ENCODE data around the gene NUP188. TPM values are rescaled to one million over a fixed set of nuclear protein-coding genes. Genes with fewer than 3 reads are reported as not detected.

The NUP188 gene
- total RNA-seq, 1 donor from 2014 or later, result 50.6 TPM

DNA sequence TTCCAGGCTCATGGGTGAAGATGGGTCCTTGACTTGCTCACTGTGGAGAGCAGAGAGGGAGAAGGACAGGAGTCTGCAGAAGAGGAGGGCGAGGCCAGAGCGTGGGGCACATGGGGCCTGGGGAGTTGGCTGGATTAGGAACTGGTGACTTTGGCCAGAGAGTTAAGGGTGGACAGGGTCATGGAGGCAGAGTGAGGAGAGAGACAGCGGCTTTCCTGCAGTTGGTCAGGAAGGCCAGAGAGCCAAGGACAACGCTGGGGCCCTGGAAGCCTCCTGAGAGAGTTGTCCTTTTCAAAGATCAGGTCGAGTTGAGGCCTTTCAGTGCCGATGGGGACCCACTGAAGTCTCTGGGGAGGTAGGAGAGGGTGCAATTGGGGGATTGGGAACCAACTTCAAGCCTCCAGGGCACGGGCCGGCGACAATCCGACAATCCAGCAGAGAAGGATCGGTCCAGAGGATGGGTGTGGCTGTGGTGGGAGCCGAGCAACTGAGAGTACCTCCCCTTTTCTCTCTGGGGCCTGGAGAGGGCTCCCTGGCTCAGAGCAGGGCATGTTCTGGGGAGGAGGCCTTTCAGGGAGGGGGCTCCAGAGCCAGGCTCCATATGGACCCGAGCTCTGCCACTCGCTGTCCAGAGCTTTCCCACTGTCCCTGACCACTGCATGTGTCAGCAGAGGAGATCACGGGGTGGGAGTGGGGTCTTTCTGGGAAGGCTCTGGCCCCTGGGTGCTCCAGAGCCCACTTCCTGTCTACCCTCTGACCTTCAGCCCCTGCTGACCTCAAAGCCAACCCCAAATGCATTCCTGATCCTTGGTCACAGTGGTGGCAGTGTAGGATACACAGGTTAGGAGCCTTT is 34.2 kb upstream of the NUP188 start:
- DNase-seq (ENCODE audit: low spot score), result no peak

DNA sequence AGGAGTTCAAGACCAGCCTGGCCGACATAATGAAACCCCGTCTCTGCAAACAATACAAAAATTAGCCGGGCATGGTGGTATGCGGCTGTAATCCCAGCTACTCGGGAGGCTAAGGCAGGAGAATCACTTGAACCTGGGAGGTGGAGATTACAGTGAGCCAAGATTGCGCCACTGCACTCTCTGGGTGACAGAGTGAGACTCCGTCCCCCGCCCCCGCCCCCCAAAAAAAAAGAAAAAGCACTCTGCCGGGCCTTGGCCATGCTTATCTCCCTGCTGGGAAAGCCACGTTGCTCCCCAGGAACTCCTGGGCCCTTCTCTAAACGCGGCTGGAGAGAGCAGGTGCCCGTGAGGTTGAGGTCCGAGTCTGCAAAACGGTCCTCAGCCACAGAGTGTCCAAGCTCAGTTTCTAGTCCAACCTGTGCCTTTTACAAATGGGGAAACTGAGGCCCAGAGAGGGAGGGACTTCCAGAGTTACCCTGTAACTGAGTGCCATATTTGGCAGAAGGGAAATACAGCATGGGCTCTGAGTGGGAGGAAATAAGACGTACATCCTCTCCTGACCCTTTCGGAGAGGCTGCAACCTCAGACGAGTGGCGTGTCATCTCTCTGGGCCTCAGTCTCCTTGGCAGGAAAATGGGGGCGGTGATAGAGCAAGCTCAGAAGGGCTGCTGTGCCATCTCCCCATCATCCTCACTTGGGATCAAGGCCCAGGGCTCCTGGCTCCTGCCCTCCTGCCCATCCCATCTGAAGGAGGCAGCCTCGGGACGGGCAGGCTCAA is 33.3 kb upstream of the NUP188 start:
- no peak for DNase-seq (ENCODE audit: low spot score)

DNA sequence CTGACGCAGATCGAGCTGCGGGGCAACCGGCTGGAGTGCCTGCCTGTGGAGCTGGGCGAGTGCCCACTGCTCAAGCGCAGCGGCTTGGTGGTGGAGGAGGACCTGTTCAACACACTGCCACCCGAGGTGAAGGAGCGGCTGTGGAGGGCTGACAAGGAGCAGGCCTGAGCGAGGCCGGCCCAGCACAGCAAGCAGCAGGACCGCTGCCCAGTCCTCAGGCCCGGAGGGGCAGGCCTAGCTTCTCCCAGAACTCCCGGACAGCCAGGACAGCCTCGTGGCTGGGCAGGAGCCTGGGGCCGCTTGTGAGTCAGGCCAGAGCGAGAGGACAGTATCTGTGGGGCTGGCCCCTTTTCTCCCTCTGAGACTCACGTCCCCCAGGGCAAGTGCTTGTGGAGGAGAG is 31.3 kb upstream of the NUP188 start:
- no peak for DNase-seq (ENCODE audit: low spot score)

DNA sequence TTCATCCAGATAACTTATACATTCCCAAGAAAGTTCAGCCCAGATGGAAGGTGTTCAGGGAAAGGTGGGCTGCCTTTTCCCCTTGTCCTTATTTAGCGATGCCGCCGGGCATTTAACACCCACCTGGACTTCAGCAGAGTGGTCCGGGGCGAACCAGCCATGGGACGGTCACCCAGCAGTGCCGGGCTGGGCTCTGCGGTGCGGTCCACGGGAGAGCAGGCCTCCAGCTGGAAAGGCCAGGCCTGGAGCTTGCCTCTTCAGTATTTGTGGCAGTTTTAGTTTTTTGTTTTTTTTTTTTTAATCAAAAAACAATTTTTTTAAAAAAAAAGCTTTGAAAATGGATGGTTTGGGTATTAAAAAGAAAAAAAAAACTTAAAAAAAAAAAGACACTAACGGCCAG is 30.8 kb upstream of the NUP188 start:
- no peak for DNase-seq (ENCODE audit: low spot score)

DNA sequence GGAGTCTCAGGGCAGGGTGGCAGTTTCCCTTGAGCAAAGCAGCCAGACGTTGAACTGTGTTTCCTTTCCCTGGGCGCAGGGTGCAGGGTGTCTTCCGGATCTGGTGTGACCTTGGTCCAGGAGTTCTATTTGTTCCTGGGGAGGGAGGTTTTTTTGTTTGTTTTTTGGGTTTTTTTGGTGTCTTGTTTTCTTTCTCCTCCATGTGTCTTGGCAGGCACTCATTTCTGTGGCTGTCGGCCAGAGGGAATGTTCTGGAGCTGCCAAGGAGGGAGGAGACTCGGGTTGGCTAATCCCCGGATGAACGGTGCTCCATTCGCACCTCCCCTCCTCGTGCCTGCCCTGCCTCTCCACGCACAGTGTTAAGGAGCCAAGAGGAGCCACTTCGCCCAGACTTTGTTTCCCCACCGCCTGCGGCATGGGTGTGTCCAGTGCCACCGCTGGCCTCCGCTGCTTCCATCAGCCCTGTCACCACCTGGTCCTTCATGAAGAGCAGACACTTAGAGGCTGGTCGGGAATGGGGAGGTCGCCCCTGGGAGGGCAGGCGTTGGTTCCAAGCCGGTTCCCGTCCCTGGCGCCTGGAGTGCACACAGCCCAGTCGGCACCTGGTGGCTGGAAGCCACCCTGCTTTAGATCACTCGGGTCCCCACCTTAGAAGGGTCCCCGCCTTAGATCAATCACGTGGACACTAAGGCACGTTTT is 30.2 kb upstream of the NUP188 start:
- no peak for DNase-seq (ENCODE audit: low spot score)

DNA sequence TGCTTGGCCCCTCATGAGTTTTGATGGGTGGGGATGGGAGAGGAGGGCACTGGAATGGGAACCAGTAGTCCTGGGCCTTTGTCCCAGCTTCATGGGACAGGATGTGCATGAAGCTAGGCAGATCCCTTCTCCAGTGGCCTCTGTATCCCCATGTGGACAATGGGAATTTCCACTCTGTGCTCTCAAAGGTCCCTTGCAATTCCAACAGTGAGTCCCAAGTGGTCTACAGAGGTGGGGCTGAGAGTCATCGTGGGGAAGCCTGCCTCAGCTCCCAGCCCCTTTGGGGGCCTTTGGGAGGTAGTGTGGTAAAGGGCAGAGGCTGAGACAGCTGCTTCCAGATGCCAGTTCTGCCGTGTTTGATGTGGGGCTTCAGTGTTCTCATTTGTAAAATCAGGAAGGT is 28.6 kb upstream of the NUP188 start:
- no peak for DNase-seq (ENCODE audit: low spot score)

DNA sequence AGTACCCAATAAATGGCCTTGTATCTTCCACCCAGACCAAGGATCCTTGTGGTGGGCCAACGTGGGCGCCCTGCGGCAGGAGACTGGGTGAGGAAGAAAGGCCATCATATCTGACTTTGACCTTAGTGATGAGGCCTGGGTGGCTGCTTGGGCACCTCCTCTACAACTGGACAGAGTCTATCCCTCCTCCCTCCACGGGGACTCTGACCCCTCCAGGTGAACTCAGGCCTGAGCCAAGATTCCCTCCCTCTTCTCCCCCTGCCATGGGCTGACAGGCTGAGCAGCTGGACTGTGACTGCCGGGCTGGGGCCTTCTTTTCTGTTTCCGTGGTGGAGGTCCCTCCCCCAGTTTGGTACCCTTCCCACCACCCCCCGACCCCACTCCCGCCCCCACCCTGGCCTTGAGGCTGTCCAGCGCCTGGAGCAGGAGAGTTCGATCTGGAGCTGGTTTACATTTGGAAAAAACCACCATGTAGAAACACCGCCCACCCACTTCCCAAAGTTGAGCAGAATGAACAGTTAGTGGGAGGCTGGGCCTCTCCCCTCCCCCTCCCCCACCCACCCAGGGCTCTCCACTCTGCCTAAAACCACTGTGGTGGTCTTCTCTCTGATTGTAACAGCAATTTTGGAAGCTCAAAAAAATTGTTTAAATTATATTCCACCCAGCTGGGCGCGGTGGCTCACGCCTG is 28.0 kb upstream of the NUP188 start:
- no peak for DNase-seq (ENCODE audit: low spot score)

DNA sequence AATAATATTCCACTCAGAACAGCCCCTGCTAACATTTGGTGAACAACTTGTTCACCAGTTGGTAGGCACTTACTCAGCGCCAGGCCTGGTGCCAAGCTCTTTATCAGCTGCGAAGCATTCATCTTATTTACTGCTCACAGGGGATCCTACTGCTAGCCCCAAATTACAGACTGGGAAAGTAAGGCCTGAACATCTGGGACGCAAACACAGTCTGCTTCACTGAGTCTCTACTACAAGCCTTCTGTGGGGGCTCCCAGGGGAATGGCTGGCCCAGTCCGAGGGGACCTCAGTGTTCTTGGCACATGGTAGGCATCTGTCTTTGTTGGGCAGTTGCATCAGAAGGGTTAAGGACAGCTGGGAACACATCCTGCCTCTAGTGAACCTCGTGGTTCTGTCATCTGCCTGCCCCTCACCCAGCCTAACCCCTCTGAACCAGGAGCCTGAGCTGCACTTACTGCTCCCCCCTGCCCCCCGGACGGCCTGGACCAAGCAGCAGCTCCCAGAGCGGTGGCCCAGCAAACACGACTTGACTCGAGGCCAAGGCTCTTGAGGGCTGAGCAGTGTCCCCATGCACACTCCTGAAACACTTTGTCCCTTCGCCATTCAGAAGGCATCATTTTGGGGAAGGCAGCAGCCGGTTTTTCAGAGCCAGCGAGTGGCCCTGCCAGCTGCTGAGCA is 27.0 kb upstream of the NUP188 start, which contains the start of gene PHYHD1:
Gene PHYHD1, plus strand, starts transcription at position 602 of the 678 bp plus-strand sequence. CDS start 1,342 bp downstream, outside the sequence.
- no peak for DNase-seq (ENCODE audit: low spot score)

DNA sequence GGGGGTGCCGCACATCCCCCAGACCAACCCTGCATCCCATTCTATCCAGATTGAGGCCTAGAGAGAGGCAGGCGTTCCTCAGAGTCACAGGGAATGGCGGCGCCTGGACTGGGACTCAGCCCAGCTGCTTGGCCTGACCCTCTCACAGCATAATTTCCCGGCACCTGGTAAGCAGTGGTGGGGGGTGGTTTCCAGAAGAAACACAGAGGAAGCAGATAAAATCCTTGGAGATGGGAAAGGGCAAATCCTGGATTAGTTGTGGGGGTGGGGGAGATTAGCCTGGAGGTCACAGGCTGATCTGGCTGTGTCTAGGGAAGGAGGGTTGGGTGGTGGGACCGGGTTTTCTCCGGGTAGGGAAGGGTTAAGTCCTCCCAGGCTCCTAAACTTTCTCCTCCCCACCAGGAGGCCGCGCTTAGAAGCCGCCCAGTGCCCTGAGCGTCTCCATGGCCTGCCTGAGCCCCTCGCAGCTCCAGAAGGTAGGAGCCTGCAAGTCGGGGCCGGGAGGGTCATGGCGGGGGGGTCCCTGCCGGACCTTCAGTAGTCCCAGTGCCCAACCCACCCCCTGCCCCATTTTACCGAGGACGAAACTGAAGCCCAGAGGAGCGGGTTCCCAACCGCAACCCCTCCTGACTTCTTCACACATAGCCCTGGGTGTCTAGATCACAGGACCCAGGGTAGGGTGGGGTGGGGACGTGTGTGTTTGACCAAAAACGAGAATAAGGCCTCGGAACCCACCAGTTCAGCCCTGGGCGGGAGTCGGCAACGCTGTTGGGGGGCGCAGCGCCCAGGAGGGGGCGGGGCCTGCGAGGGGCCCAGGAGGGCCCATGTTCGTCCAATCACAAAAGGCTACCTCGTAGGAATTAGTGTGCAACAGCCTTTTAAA is 25.4 kb upstream of the NUP188 start:
- no peak for DNase-seq (ENCODE audit: low spot score)

DNA sequence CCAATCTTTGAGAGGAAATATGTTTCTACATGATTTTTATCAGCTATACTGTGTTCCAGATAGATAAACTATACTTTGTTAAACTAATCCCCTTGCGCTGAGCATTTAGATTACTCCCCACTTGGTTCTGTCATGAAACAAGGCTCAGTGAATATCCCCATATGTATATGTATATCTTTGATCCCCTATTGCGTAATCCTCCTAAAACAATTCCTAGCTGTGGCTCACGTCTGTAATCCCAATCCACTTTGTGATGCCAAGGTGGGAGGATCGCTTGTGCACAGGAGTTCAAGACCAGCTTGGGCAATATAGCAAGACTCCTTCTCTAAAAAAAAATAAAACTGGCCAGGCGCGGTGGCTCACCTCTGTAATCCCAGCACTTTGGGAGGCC is 24.0 kb upstream of the NUP188 start:
- DNase-seq (ENCODE audit: low spot score), result no peak

DNA sequence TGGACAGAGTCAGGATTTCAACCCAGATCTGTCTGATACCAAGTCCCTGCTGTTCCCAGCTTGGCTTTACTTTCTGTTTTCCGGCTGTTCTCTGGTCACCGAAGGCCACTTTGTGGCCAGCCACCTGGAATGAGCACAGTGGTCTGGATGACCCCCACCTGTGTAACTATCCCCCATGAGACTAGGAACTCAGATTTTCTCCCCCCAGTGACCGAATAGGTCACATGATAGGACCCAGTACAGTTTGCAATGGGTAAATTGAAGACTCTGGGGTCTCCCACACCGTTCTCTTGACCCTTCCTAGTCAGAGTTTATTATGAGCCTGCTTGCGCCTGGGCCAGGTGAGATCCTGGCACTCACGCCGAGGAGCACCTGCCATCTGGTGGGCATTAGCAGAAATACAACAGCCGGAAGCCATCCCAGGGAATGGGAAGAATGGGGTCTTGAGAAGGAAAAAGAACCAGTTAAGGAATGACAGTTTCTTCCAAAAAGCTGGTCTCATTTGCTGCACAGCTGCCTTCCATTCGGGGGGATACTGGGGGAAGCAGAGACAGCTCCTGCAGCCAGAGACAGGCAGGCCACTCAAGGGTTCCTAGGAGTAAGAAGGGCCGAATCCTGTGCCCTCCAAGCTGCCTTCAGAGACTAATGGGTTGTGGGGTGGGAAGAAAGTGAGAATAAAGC is 19.6 kb upstream of the NUP188 start:
- no peak for DNase-seq (ENCODE audit: low spot score)

DNA sequence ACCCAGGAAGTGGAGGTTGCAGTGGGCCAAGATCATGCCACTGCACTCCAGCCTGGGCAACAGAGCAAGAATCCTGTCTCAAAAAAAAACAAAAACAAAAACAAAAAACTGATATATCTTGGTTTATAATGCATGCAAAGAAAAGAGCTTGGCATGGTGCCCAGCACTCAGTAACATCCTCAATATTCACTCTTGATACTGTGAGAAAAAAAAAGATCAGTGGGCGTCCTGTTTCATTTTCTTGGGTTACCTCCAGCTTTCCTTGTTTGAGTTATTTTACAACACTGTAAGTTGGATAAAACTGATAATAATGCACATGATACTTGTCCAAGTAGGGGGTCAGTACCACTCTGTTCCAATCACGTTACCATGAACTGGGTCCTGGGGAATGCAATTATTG is 18.9 kb upstream of the NUP188 start:
- no peak for DNase-seq (ENCODE audit: low spot score)

DNA sequence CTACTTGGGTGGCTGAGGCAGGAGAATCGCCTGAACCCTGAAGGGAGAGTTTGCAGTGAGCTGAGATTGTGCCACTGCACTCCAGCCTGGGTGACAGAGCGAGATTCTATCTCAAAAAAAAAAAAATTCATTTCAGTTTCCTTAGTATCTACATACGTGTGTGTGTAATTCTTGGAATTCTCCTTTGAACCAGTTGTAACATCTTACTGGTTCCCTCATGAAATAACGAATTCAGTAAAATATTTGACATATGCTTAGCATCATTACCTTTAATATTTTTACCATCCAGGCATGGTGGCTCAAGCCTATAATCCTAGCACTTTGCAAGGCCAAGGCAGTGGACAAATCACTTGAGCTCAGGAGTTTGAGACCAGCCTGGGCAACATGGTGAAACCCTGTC is 17.9 kb upstream of the NUP188 start:
- DNase-seq (ENCODE audit: low spot score), result no peak

DNA sequence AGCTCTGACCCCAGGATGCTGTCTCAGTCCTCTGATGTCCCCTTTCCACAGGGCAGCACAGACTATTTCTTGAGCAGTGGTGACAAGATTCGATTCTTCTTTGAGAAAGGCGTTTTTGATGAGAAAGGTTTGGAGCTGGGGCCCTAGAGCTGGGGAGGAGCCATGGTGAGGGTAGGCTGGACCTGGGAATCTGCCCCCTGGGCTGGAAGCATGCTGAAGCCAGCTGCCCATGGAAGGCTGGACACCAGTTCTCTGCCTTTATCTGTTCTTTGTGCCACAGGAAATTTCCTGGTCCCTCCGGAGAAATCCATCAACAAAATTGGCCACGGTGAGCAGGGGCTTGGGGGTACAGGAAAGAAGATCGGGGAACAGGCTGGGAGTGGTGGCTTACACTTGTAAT is 13.8 kb upstream of the NUP188 start:
- no peak for DNase-seq (ENCODE audit: low spot score)

DNA sequence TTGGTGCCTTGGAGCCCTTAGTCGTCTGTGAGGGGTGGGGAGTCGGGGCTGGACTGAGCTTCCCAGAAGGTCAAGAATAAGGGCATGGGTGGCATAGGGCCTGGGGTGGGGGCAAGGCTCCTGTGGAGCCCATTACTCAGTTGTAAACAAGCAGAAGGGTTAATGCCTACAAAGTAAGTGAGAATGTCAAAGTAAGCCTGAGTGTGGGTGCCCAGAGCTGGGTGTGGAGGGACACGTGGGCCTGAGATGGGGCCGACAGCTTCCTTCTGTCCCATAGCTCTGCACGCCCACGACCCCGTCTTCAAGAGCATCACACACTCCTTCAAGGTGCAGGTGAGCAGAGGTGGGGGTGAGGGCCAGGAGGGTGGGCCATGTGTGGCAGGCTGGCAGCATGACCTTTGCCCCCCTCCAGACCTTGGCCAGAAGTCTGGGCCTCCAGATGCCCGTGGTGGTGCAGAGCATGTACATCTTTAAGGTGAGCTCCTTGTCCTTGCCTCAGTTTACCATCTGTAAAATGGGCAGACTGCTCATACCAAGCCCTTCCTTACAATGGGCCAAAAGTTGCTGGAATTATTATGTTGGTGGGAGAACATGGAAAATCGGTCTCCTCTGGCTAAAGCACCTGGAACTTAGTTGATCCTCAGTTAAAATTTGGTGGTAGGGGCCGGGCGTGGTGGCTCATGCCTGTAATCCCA is 11.2 kb upstream of the NUP188 start:
- DNase-seq (ENCODE audit: low spot score), result no peak

DNA sequence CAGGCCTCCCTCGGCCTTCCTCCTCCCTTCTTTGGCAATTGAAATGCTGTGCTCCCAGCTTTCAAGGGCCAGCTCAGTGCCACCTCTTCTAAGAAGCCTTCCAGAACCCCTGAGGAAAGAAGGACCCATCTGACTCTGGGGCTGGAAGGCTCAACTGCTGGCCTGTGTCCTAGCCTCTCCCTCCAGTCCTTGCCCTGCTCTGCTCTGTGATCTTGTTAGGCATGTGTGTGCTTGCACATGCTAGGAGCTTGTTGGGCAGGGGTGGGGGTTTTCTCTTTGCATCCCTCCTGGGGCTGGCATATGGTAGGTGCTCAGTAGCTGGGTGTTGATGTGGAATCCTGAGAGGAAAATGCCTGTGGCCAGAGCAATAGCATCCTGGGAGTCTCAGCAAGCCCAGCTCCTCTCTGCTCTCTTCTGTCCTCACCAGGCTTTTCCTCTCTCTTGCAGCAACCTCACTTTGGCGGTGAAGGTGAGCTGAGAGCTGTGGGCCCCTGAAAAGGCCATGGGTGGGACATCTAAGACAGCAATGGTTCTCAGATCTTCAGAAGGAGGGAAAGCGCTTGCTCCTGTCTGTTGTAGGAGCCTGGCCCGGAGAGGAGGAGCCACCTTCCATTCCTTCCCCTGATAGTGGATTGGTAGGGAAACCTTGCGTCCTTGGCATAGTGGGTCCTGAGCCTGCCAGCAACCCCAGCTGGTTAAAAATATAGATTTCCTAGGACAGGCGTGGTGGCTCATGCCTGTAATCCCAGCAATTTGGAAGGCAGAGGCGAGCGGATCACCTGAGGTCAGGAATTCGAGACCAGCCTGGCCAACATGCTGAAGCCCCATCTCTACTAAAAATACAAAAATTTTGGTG is 10.0 kb upstream of the NUP188 start:
- DNase-seq (ENCODE audit: low spot score), result peak; percentile 14

DNA sequence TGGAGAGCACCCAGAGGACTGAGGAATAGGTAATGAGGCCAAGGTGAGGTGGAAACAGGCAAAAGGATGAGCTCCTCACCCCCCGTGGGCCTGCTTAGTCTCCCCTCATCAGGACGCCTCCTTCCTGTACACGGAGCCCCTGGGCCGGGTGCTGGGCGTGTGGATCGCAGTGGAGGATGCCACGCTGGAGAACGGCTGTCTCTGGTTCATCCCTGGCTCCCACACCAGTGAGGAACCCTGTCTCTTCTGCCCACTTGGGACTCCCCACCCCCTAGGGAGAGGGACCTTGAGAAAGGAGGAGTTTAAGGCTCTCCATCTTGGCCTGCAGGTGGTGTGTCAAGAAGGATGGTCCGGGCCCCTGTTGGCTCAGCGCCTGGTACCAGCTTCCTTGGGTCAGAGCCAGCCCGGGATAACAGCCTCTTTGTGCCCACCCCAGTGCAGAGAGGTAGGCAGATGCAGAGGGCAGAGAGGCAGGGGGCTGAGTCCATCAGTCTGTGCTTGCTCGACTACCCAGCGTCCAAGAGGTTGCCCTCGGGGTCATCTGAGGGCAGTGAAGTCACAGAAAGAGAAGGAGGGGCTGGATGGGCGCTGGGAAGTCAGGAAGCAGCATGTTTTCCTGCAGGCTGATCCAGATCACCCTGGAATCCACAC is 7.1 kb upstream of the NUP188 start:
- peak; percentile 76 for DNase-seq (ENCODE audit: low spot score)

Measured in mesenteric fat pad (tissue), 1 donor.